Stimulated activated memory B cell treated with anti-CD40 and anti-IgM and Interleukin-4, amounts not matched to agents 10 μg/mL and 1 μg/mL and 100 μg/mL, for 72 hours (primary cell): ENCODE data around the gene CD52.

Experiments
- ATAC-seq: fragments of 150-1000 bp; cut with Tn5 transposase; 2 replicates; pipeline ENCODE4 v1.10.0; 2021
- H3K27ac Mint-ChIP-seq: one replicate; pipeline ENCODE4 v1.8.0; 2022; ENCODE audit warnings: mild to moderate bottlenecking, mixed read lengths
- H3K27me3 Mint-ChIP-seq: one replicate; pipeline ENCODE4 v1.8.0; 2022; ENCODE audit warnings: mixed read lengths
- H3K36me3 Mint-ChIP-seq: one replicate; pipeline ENCODE4 v1.8.0; 2022; ENCODE audit warnings: mixed read lengths
- H3K4me1 Mint-ChIP-seq: one replicate; pipeline ENCODE4 v1.8.0; 2022; ENCODE audit warnings: mixed read lengths
- H3K4me3 Mint-ChIP-seq: one replicate; pipeline ENCODE4 v1.8.0; 2022; ENCODE audit warnings: mild to moderate bottlenecking, moderate library complexity, mixed read lengths
- H3K9me3 Mint-ChIP-seq: one replicate; pipeline ENCODE4 v1.8.0; 2022; ENCODE audit warnings: mixed read lengths

CD52 gene

DNA sequence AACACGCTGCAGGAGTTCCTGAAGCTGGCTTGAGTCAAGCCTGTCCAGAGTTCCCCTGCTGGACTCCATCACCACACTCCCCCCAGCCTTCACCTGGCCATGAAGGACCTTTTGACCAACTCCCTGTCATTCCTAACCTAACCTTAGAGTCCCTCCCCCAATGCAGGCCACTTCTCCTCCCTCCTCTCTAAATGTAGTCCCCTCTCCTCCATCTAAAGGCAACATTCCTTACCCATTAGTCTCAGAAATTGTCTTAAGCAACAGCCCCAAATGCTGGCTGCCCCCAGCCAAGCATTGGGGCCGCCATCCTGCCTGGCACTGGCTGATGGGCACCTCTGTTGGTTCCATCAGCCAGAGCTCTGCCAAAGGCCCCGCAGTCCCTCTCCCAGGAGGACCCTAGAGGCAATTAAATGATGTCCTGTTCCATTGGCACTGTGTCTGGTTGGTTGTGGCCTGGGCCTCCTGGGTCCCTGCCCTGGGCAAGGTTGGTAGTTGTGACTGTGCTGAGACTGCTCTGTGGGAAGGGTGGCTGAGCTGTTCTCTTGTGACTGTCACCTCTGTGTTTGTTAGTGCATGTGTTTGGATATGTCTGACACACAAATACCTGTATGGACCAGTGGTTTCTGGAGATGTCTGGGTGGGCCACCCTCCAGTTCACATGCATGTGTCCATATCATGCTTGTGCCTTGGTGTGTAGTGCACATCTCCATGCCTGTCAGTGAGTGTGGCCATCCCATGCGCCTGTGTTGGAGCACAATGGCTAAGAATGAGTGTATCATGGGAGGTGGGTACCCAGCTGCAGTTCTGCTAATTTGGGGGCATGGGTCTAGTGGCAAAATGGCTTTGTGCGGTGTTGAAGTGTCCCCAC lies 36.4 kb upstream of the CD52 start:
- Mint-ChIP-seq H3K36me3 (peaks cover 48% of the 10 kb centered on the region), H3K9me3 (no peaks in the 10 kb centered on the region), H3K27ac (peak overlapping the region; percentile 77), H3K4me1 (peaks cover 87% of the 10 kb centered on the region), H3K27me3 (no peaks in the 10 kb centered on the region), H3K4me3 (peak overlapping the region; percentile 97)
- no peak for ATAC-seq

GRCh38 chr1:26281971-26282370 lies 35.8 kb upstream of the CD52 start:
- peak overlapping the region; percentile 77 for H3K27ac Mint-ChIP-seq
- H3K9me3 Mint-ChIP-seq = no peaks in the 10 kb centered on the region
- H3K4me1 Mint-ChIP-seq = peaks cover 86% of the 10 kb centered on the region
- peak overlapping the region; percentile 97 for H3K4me3 Mint-ChIP-seq
- no peaks in the 10 kb centered on the region for H3K27me3 Mint-ChIP-seq
- ATAC-seq = no peak
- H3K36me3 Mint-ChIP-seq = peaks cover 46% of the 10 kb centered on the region

GRCh38 chr1:26282401-26282918 lies 35.3 kb upstream of the CD52 start:
- Mint-ChIP-seq H3K27me3 (no peaks in the 10 kb centered on the region), H3K9me3 (no peaks in the 10 kb centered on the region), H3K27ac (peak overlapping the region; percentile 88), H3K36me3 (peaks cover 43% of the 10 kb centered on the region), H3K4me1 (peaks cover 87% of the 10 kb centered on the region), H3K4me3 (peak overlapping the region; percentile 22)
- ATAC-seq = no peak

- Mint-ChIP-seq H3K9me3 (no peaks in the 10 kb centered on the region), H3K4me1 (peaks cover 88% of the 10 kb centered on the region), H3K4me3 (peak overlapping the region; percentile 73), H3K27me3 (no peaks in the 10 kb centered on the region), H3K27ac (peak overlapping the region; percentile 88), H3K36me3 (peaks cover 43% of the 10 kb centered on the region)
- ATAC-seq = no peak
Observed at GRCh38 chr1:26283279-26283853, 34.4 kb upstream of the CD52 start.

GRCh38 chr1:26283871-26284596 lies 33.7 kb upstream of the CD52 start:
- H3K9me3 Mint-ChIP-seq = no peaks in the 10 kb centered on the region
- H3K27ac Mint-ChIP-seq = peak overlapping the region; percentile 88
- no peaks in the 10 kb centered on the region for H3K27me3 Mint-ChIP-seq
- H3K4me1 Mint-ChIP-seq = peaks cover 88% of the 10 kb centered on the region
- no peak for ATAC-seq
- peak overlapping the region; percentile 73 for H3K4me3 Mint-ChIP-seq
- peaks cover 37% of the 10 kb centered on the region for H3K36me3 Mint-ChIP-seq

- Mint-ChIP-seq H3K4me1 (peaks cover 91% of the 10 kb centered on the region), H3K9me3 (no peaks in the 10 kb centered on the region), H3K27ac (peak overlapping the region; percentile 88), H3K27me3 (no peaks in the 10 kb centered on the region), H3K36me3 (peaks cover 37% of the 10 kb centered on the region), H3K4me3 (peak overlapping the region; percentile 73)
- ATAC-seq = peak; percentile 70
Observed at GRCh38 chr1:26284597-26285347, 33.0 kb upstream of the CD52 start.

- peaks cover 33% of the 10 kb centered on the region for H3K36me3 Mint-ChIP-seq
- H3K27ac Mint-ChIP-seq = peak overlapping the region; percentile 88
- H3K27me3 Mint-ChIP-seq = no peaks in the 10 kb centered on the region
- H3K4me3 Mint-ChIP-seq = peak overlapping the region; percentile 2
- ATAC-seq = no peak
- H3K9me3 Mint-ChIP-seq = no peaks in the 10 kb centered on the region
- peaks cover 96% of the 10 kb centered on the region for H3K4me1 Mint-ChIP-seq
Observed at GRCh38 chr1:26285366-26286063, 32.2 kb upstream of the CD52 start.

GRCh38 chr1:26286064-26286416 lies 31.7 kb upstream of the CD52 start:
- H3K27me3 Mint-ChIP-seq = no peaks in the 10 kb centered on the region
- no peaks in the 10 kb centered on the region for H3K9me3 Mint-ChIP-seq
- ATAC-seq = no peak
- peaks cover 28% of the 10 kb centered on the region for H3K36me3 Mint-ChIP-seq
- H3K4me1 Mint-ChIP-seq = peaks cover 96% of the 10 kb centered on the region
- H3K4me3 Mint-ChIP-seq = no peak overlapping the region
- no peak overlapping the region for H3K27ac Mint-ChIP-seq

DNA sequence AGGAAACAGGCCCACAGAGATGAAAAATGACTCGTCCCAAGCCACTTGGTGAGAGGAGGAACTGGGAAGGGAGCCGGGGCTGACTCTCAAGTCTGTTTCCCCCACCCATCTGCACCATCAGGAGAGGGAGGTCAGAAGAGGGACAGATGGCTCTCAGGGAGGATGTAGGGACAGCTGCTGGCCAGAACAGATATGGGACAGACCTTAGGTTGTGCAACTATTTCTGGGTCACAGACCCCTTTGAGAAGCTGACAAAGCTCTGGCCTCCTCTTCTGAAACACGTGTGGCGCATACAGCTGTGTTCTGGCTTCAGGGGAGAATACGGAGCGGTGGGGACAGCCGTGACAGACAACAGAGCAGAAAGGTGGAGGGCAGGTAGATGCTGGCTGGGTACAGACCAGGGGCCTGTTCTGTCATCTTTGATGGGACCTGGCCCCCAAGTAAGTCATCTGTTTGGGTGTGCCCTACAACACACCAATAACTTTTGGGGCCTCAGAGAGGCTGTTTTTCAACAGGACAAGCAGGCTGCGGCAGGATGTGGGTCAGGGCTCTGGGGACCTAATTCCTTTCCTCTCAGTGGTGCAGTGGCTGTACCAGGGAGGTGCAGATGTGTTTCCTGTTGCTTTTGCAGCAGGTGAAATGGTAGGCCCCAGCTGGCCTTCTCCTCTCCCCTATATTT lies 30.6 kb upstream of the CD52 start:
- Mint-ChIP-seq H3K4me3 (peak overlapping the region; percentile 67), H3K9me3 (no peaks in the 10 kb centered on the region), H3K27me3 (no peaks in the 10 kb centered on the region), H3K36me3 (peaks cover 20% of the 10 kb centered on the region), H3K4me1 (peaks cover 96% of the 10 kb centered on the region), H3K27ac (peak overlapping the region; percentile 95)
- ATAC-seq = peak; percentile 61

DNA sequence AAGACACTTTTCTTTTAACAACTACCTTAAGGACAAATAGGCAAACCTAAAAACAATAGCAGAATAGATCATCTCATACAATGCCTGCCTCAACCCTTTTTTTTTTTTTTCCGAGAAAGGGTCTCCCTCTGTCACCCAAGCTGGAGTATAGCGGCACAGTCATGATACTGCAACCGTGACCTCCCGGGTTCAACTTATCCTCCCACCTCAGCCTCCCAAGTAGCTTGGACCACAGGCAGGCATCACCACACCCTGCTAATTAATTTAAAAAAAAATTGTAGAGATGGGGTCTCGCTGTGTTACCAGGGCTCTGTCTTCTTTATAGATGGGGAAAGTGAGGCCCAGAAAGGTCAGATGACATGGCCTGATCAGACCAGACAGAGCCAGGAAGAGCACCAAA lies 29.9 kb upstream of the CD52 start:
- peaks cover 16% of the 10 kb centered on the region for H3K36me3 Mint-ChIP-seq
- no peak for ATAC-seq
- peak overlapping the region; percentile 67 for H3K4me3 Mint-ChIP-seq

GRCh38 chr1:26288311-26288941 lies 29.3 kb upstream of the CD52 start:
- H3K9me3 Mint-ChIP-seq = no peaks in the 10 kb centered on the region
- H3K27ac Mint-ChIP-seq = peak overlapping the region; percentile 95
- H3K4me3 Mint-ChIP-seq = no peak overlapping the region
- peak; percentile 10 for ATAC-seq
- H3K27me3 Mint-ChIP-seq = no peaks in the 10 kb centered on the region
- peaks cover 10% of the 10 kb centered on the region for H3K36me3 Mint-ChIP-seq
- H3K4me1 Mint-ChIP-seq = peaks cover 98% of the 10 kb centered on the region

More for the DNA sequence above, 29.9 kb upstream of the CD52 start:
- Mint-ChIP-seq H3K27me3 (no peaks in the 10 kb centered on the region), H3K27ac (peak overlapping the region; percentile 95), H3K9me3 (no peaks in the 10 kb centered on the region), H3K4me1 (peaks cover 99% of the 10 kb centered on the region)

DNA sequence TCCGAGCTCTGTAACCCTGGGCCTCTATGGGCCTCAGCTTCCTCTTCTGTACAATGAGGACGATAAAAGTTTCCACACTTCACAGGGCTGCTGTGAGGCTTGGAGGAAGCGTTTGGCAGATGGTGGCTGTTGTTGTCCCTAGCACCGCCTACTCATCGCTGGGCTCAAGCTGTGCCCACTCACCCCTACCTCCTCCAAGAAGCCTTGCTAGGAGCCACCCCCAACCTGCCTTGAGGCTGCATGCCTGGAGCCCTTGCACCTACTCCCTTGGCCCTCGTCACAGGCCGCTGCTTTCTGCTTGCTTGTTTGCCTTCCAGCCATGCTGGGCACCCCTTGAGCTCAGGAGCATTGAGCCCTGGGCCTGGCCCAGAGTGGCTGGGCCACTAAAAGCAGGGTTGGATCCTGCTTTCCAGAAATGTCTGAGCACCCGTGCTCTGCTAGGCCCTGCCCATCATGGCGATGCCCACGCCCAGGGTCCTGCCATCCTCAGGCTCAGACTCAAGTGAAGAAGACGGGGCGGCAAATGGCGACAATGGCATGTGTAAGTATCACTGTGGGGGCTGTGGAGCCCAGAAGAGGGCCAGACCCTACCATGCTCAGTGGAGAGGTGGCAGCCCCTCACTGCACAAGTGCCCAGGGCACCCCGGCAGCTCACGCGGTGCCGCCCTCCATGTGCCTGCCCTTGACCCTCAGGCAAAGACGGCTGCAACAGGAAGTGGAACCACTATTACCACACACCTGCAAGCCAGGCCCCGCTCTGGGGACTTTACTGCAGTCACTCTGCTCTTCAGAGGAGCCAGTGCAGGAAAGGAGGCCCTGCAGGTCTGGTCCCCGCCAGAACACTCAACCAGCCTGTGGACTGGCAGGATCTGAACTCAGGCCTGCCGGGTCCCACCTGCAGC lies 28.3 kb upstream of the CD52 start:
- Mint-ChIP-seq H3K27me3 (no peaks in the 10 kb centered on the region), H3K4me1 (peaks cover 88% of the 10 kb centered on the region), H3K27ac (peak overlapping the region; percentile 95), H3K4me3 (peak overlapping the region; percentile 36), H3K36me3 (peaks cover 7% of the 10 kb centered on the region), H3K9me3 (no peaks in the 10 kb centered on the region)
- peak; percentile 79 for ATAC-seq
